ENCODE data around the gene KHK. TPM values are rescaled to one million over a fixed set of nuclear protein-coding genes. Genes with fewer than 3 reads are reported as not detected.

KHK gene
- 267 TPM for total RNA-seq

GRCh38 chr2:27086724-27087593 lies at the start of gene KHK:
TSS of gene KHK (plus strand) at chr2:27086772. CDS start at chr2:27087260, 488 bp downstream.
- ATAC-seq (peak; percentile 70), DNase-seq (ENCODE audit: low spot score) (peak; percentile 89)

GRCh38 chr2:27038012-27038411 lies 48.6 kb upstream of the KHK start:
- ATAC-seq (no peak), DNase-seq (ENCODE audit: low spot score) (no peak)

GRCh38 chr2:27038631-27039339 lies 47.8 kb upstream of the KHK start:
- peak; percentile 57 for ATAC-seq
- DNase-seq (ENCODE audit: low spot score) = no peak

- no peak for ATAC-seq
- DNase-seq (ENCODE audit: low spot score) = no peak
These were observed 47.1 kb upstream of the KHK start for GRCh38 chr2:27039426-27039825.

- DNase-seq (ENCODE audit: low spot score) = no peak
- no peak for ATAC-seq
These were observed 46.7 kb upstream of the KHK start for GRCh38 chr2:27039871-27040270.

- ATAC-seq (peak; percentile 63), DNase-seq (ENCODE audit: low spot score) (no peak)
These were observed 46.3 kb upstream of the KHK start for GRCh38 chr2:27040282-27040681.

- ATAC-seq (no peak), DNase-seq (ENCODE audit: low spot score) (no peak)
These were observed 44.8 kb upstream of the KHK start for GRCh38 chr2:27041752-27042151.

GRCh38 chr2:27042159-27042661 lies 44.4 kb upstream of the KHK start:
- ATAC-seq (no peak), DNase-seq (ENCODE audit: low spot score) (no peak)

- ATAC-seq (no peak), DNase-seq (ENCODE audit: low spot score) (no peak)
These were observed 43.5 kb upstream of the KHK start for GRCh38 chr2:27042985-27043634.

GRCh38 chr2:27049422-27050280 lies 36.9 kb upstream of the KHK start:
- DNase-seq (ENCODE audit: low spot score) = no peak
- ATAC-seq = peak; percentile 32

GRCh38 chr2:27050281-27050995 lies 36.1 kb upstream of the KHK start:
- DNase-seq (ENCODE audit: low spot score) (peak; percentile 93), ATAC-seq (peak; percentile 71)

- DNase-seq (ENCODE audit: low spot score) (peak; percentile 96), ATAC-seq (peak; percentile 77)
These were observed 35.3 kb upstream of the KHK start, which contains the start of gene AGBL5 for GRCh38 chr2:27050996-27051901. TSS of gene AGBL5 (plus strand) at chr2:27051668. CDS start at chr2:27052959, 1,291 bp downstream.

- DNase-seq (ENCODE audit: low spot score) (no peak), ATAC-seq (peak; percentile 0)
These were observed 34.5 kb upstream of the KHK start for GRCh38 chr2:27051902-27052645.

GRCh38 chr2:27053321-27053720 lies 33.3 kb upstream of the KHK start:
- ATAC-seq (no peak), DNase-seq (ENCODE audit: low spot score) (no peak)

- DNase-seq (ENCODE audit: low spot score) (no peak), ATAC-seq (no peak)
These were observed 32.8 kb upstream of the KHK start for GRCh38 chr2:27053776-27054175.

GRCh38 chr2:27054721-27055120 lies 31.9 kb upstream of the KHK start:
- DNase-seq (ENCODE audit: low spot score) (no peak), ATAC-seq (no peak)

GRCh38 chr2:27057184-27057583 lies 29.4 kb upstream of the KHK start:
- ATAC-seq (no peak), DNase-seq (ENCODE audit: low spot score) (no peak)

- DNase-seq (ENCODE audit: low spot score) (no peak), ATAC-seq (no peak)
These were observed 28.4 kb upstream of the KHK start for GRCh38 chr2:27058210-27058609.
